ENCODE data around the gene CD209.
"Not testable (repeated sequence)": the region's sequence is repeated elsewhere in the genome, so short reads cannot be mapped to it uniquely, and the experiment has no call there.

CD209 gene

DNA sequence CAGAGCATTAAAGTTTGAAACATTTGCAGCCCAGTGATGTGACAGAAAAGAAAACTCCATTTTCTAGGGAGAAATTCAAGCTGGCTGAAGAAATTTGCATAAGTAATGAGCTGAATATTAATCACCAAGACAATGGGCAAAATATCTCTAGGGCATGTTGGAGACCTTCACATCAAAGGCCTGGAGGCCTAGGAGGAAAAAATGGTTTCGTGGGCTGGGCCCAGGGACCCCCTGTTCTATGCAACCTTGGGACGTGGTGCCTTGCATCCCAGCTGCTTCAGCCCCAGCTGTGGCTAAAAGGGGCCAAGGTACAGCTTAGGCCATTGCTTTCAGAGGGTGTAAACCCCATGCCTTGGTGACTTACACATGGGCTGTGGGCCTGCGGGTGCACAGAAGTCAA is 10.0 kb upstream of the CD209 start:
- no peak for DNase-seq

DNA sequence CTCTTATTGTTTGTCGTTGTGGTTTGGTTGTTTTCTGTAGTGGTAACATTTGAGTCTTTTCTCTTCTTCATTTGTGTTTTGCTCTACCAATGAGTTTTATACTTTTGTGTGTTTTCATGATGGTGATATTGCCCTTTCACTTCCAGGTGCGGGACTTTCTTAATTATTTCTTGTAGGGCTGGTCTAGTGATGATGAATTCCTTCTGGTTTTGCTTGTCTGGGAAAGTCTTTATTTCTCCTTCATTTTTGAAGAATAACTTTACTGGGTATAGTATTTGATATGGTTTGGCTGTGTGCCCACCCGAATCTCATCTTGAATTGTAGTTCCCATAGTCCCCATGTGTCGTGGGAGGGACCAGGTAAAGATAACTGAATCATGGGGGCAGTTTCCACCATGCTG is 8.9 kb upstream of the CD209 start:
- TF ChIP-seq POLR2A (IDR thresholded peaks at IDR 0.05; ENCODE audit: low read length): no peak
- DNase-seq: no peak

More for the DNA sequence above, 10.0 kb upstream of the CD209 start:
- TF ChIP-seq POLR2A (IDR thresholded peaks at IDR 0.05; ENCODE audit: low read length) (no peak), GATA1 (IDR thresholded peaks at IDR 0.05; ENCODE audit: low read depth, low read length) (no peak)

DNA sequence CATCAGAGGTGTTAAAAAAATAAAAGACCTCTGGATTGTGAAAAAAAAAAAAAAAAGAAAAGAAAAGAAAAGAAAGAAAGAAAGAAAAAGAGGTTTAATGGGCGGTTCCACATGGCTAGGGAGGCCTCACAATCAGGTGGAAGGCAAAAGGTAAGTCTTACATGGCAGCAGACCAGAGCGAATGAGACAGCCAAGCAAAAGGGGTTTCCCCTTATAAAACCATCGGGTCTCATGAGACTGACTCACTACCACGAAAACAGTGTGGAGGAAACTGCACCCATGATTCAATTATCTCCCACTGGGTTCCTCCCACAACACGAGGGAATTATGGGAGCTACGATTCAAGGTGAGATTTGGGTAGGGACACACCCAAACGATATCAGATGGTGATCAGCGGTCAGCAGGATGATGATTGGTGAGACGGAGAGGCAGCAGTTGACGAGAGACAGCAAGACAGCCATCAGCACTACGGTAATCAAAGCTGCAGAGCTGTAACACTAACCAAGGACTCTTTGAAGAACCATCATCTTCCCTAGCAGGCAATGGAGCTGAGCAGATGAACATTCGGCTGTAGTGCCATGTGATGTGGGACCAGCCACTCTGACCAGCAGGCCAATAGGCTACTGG is 3.9 kb upstream of the CD209 start:
- no peak for DNase-seq
- no peak for TF ChIP-seq GATA1 (IDR thresholded peaks at IDR 0.05; ENCODE audit: low read depth, low read length)
- TF ChIP-seq POLR2A (IDR thresholded peaks at IDR 0.05; ENCODE audit: low read length): no peak

DNA sequence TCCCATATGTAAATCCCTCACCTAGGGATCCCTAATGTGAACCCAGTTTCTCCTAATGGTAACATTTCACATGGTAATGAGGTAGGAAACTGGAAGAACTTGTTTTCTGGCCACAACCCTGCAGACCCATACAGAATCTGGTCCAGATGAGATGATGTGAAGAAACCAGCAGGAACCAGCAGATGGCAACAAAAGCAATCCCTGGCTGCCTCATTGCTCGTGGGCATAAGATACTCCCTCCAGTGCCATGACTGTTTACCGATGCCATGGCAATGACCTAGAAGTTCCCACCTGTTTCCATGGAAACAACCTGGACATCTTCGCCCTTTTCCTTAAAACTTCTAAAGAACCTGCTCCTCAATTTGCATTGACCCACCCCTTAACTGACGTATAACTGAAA is 1.4 kb upstream of the CD209 start:
- peak in 1 of 2 experiments; percentile 15 for DNase-seq

DNA sequence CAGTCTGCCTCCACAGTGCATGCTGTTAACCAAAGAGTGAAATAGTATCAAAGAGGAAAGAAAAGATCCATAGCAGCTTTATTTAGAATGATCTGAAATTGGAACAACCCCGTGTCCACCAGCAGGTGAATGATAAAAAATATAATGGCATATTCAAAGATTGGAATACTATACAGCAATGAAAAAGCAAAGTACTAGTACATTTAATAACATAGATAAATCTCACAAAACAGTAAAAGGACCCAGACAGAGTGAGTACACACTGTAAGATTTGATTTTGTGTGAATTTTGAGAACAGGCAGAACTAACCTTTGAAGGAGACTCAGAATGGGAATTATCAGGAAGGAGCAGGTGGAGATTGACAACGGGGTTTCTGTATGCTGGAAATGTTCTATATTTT is 837 bp upstream of the CD209 start:
- TF ChIP-seq POLR2A (IDR thresholded peaks at IDR 0.05; ENCODE audit: low read length): no peak
- no peak for TF ChIP-seq GATA1 (IDR thresholded peaks at IDR 0.05; ENCODE audit: low read depth, low read length)
- no peak for DNase-seq

More for the DNA sequence above, 1.4 kb upstream of the CD209 start:
- TF ChIP-seq GATA1 (IDR thresholded peaks at IDR 0.05; ENCODE audit: low read depth, low read length) (no peak), POLR2A (IDR thresholded peaks at IDR 0.05; ENCODE audit: low read length) (no peak)

DNA sequence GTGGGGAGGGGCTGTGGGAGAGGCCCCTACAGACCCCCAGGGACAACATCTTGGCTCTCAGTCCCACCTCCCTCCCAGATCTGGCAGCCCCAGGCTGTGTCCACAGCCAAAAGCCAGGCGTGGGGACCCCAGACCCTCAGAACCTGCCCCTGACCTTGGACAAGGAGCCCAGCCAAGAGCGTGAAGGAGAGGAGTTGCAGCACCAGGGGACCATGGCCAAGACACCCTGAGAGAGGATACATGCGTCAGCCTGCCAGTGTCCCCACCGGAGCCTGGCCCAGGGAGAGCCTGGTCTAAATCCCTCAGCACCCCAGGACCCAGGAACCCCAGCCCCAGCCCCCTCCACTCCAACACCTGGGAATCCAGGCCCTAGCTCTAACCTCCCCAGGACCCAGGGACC is 1.0 kb downstream of the CD209 start:
- not testable (repeated sequence) for DNase-seq

DNA sequence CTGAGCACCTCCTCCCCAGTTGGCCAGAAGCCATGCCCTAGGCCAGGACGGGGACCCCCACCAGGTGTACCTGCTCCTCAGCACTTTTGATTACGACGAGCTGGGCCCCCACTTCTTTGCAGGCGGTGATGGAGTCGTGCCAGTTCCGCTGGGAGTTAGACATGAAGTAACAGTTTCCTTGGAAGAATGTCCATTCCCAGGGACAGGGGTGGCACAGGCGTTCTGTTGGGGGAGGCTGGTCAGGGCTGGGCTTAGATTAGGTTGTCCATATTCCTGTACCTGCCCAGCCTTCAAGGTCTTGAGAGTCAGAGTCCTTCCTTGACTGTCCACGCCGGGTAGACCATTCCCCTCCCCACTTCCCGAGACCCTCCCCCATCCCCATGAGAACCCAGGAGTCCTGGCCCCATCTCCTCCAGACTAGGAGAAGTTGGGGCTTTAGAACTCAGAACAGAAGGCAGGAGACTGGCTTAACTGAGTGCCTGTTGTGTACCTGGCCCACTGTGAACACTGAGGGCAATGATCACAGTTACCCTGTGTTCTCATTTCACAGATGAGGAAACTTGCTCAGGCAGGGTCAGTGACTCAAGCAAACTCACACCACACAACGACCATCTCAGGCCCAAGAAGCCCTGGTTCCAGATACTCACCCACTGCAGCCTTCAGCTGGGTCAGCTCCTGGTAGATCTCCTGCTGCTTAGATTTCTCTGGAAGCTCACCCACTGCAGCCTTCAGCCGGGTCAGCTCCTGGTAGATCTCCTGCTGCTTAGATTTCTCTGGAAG is 2.3 kb downstream of the CD209 start:
- TF ChIP-seq GATA1 (IDR thresholded peaks at IDR 0.05; ENCODE audit: low read depth, low read length) (no peak), POLR2A (IDR thresholded peaks at IDR 0.05; ENCODE audit: low read length) (no peak)
- DNase-seq: no peak

DNA sequence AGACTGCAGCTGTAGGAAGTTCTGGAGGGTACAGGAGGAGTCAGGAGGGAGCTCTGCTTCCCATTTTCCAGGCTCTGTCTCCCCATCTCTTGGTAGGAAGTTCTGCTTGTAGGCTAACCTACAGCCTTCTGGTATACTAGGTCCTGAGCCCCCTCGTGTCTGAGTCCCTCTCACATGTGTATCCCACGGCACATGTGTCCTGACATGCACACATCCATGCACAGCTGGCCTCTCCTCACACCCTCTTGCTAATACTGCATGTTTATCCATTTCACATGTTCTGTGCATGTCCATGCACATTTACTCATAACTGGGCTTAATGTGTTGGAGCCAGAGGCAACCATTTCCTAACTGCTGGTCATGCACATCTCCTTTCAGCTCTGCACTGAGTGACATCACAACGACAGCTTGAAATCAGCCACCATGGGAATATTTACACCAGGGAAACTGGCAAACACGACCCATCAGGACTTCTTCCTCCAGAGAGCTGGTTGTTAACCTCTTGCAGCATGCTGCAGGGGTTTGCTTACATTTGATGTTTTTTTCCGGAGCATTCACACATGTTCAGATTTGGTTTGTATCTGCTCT is 3.0 kb downstream of the CD209 start:
- DNase-seq: no peak
- TF ChIP-seq GATA1 (IDR thresholded peaks at IDR 0.05; ENCODE audit: low read depth, low read length) (no peak), POLR2A (IDR thresholded peaks at IDR 0.05; ENCODE audit: low read length) (no peak)

DNA sequence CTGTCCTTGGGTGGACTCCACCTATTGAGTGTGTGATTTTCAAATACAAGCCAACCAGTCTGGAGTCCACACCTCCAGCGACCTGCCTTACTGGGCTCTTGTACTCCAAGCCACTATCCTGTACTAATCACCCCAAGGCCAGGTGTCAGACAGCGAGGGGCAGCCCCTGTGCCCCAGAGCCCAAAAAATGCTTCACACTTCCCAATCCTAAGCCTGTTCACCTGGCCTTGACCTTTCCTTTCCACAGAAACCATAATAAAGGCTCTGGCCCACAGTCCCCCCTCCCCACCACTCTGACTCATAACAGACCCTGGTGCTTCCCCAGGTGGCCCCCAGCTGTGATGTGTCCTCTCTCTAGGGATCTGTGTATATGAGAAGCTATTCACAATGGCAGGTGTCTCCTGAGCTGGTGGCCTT is 3.9 kb downstream of the CD209 start:
- TF ChIP-seq GATA1 (IDR thresholded peaks at IDR 0.05; ENCODE audit: low read depth, low read length) (no peak), POLR2A (IDR thresholded peaks at IDR 0.05; ENCODE audit: low read length) (no peak)
- no peak for DNase-seq

DNA sequence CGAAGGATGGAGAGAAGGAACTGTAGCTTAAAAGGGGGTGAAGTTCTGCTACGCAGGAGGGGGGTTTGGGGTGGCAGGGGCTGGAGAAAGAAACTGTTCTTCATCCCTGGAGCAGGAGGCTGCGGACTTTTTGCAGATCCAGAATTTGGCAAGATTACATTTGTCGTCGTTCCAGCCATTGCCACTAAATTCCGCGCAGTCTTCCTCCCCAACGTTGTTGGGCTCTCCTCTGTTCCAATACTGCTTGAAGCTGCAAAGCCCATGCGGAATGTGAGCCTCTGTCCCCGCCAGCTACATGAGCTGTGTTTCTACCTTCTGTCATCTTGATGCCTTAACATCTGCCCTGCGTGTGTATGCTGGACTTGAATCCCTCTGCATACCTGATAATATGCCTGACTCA is 4.3 kb downstream of the CD209 start:
- TF ChIP-seq GATA1 (IDR thresholded peaks at IDR 0.05; ENCODE audit: low read depth, low read length) (no peak), POLR2A (IDR thresholded peaks at IDR 0.05; ENCODE audit: low read length) (no peak)
- DNase-seq: no peak

DNA sequence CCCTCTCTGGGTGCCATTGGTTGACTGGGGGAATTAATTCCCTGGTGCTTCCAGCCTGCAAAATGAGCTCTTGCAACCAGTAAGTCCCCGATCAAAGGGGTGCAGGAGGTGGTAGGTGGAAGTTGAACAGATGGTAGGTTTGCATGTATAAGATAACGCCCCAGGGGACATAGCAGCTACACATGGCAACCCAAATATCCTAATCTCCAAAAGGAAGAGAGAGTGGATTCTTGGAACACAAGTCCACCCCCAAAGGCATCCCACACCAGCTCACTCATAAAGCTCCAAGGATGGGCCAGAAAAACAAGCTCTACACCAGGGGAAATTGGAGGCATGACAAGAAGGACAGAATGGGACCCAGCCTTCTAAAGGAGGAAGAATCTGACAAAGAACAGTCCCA is 4.8 kb downstream of the CD209 start:
- TF ChIP-seq GATA1 (IDR thresholded peaks at IDR 0.05; ENCODE audit: low read depth, low read length): no peak
- TF ChIP-seq POLR2A (IDR thresholded peaks at IDR 0.05; ENCODE audit: low read length): no peak
- no peak for DNase-seq

DNA sequence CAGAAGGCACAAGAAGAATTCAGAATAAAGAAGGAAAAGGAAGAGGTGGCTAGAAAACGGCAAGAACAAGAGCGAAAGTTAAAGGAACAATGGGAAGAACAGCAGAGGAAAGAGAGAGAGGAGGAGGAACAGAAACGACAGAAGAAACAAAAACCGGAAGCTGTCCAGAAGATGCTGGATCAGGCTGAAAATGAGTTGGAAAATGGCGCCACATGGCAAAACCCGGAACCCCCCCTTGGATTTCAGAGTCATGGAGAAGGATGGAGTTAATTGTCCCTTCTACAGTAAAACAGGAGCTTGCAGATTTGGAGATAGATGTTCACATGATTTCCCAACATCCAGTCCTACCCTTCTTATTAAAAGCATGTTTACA is 6.7 kb downstream of the CD209 start:
- no peak for DNase-seq
- TF ChIP-seq GATA1 (IDR thresholded peaks at IDR 0.05; ENCODE audit: low read depth, low read length) (no peak), POLR2A (IDR thresholded peaks at IDR 0.05; ENCODE audit: low read length) (no peak)

DNA sequence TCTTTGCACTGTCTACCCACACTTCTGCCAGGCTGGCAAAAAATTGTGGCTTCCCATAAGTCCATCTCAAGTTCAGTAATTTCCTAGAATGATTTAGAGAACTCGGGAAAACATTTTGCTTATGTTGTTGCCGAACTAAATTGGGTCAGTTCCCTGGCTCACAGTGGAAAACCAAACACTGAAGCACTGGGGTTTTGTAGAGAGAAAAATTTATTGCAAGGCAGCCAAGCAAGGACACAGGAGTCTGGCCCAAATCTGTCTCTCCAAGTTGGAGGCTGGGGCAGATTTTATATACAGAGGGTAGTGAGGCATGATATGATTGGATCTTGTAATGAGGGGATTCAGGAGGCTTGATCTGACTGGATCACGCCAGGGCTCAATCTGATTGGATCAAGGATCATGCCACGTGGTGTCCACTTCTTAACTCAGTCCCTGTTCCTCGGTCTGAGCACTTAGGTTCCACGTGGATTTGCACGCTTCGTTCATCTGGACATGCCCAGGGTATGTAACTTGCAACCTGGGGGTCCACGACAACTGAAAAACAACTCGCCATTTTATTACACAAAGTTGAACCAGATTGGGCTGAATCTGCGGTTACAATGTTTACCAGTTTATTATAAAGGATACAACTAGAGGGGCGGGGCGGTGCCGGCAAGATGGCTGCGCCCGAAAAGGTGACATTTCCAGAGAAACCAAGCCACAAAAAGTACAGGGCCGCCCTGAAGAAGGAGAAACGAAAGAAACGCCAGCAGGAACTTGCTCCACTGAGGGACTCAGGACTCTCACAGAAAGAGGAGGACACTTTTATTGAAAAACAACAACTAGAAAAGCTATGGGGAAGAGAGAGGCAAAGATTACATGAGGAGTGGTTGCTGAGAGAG is 7.3 kb downstream of the CD209 start:
- no peak for DNase-seq
- TF ChIP-seq GATA1 (IDR thresholded peaks at IDR 0.05; ENCODE audit: low read depth, low read length) (no peak), POLR2A (IDR thresholded peaks at IDR 0.05; ENCODE audit: low read length) (no peak)

DNA sequence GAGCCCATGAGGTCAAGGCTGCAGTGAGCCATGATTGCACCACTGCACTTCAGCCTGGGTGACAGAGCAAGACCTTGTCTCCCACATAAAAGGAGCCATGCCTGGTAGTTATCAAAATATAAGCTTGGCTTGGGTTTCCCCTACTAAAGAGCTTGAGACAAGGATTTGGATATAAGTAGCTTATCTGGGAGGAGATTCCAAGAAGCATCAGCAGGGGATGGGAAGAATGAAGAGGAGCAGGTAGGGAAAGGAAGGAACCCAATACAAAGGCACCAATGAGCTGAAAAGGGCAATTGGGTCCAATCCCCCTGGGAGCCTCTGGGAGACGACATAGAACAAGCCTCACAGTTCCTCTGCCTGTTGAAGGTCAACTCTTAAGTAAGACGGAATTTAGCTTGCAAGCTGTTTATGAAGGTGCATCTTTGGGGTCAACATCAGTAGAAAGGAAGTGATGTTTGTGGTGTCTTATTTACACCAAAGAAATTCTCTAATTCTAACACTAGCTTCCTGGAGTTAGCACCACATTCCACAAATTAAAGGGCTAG is 8.1 kb downstream of the CD209 start:
- DNase-seq: no peak

More for the DNA sequence above, 8.1 kb downstream of the CD209 start:
- no peak for TF ChIP-seq GATA1 (IDR thresholded peaks at IDR 0.05; ENCODE audit: low read depth, low read length)
- TF ChIP-seq POLR2A (IDR thresholded peaks at IDR 0.05; ENCODE audit: low read length): no peak

Measured in erythroblast (primary cell).